Measurements from ENCODE around the gene FASTKD2.

FASTKD2 gene

DNA sequence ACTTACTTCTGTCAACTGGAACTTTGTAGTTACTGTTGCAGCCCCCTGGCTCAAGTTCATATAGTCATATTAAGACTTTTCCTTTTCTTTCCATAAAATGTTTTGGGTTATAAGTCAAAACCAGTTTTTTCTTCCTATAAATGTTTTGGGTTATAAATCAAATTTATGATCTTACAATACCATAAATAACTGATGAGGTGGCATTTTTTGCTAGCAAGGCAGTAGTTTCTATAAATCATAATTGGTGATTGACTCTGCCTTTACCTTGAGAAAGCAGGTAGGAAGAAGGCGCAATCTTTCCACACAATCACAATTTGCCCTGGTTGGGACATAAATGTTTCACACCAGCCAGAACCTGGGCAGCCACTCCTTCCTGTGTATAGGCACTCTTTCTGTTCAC lies 42.1 kb upstream of the FASTKD2 start:
- Histone ChIP-seq H3K36me3 (replicated peaks in 1 of 2; ENCODE audit: control insufficient read depth in 2 of 2, insufficient read depth in 2 of 2, low read length in 2 of 2) (no peaks in the 10 kb centered on the region), H2BK5ac (ENCODE audit: low read length) (no peak overlapping the region), H3K23ac (ENCODE audit: low read depth, low read length, poor library complexity) (no peak overlapping the region), H3K14ac (ENCODE audit: low read length) (no peak overlapping the region), H3K4me3 (ENCODE audit: low read length in 2 of 2) (no peak overlapping the region), H4K8ac (ENCODE audit: low read depth, low read length) (no peak overlapping the region), H2BK15ac (ENCODE audit: low read length) (no peak overlapping the region), H3K9me3 (replicated peaks in 1 of 2; ENCODE audit: control insufficient read depth in 2 of 2, insufficient read depth in 1 of 2, low read depth in 1 of 2, low read length in 2 of 2) (peaks cover 0 to 3% of the 10 kb centered on the region in 2 donors), H3K27me3 (ENCODE audit: control insufficient read depth in 3 of 3, insufficient read depth in 3 of 3, low read depth in 1 of 3, low read length in 3 of 3) (peaks cover 0 to 4% (median 0%) of the 10 kb centered on the region in 3 experiments), H3K4me1 (ENCODE audit: control insufficient read depth in 2 of 2, insufficient read depth in 1 of 2, low read depth in 1 of 2, low read length in 2 of 2) (no peaks in the 10 kb centered on the region), H3K4ac (ENCODE audit: low read length) (no peak overlapping the region), H3K18ac (ENCODE audit: low read length) (no peak overlapping the region), H3K27ac (replicated peaks; ENCODE audit: low read length) (no peak overlapping the region), H2BK120ac (ENCODE audit: low read depth, low read length) (no peak overlapping the region), H3K4me2 (ENCODE audit: insufficient read depth, low read length, poor library complexity, severe bottlenecking) (no peak overlapping the region), H3K9ac (ENCODE audit: low read depth, low read length, poor library complexity) (no peak overlapping the region), H2AFZ (ENCODE audit: low read length) (no peak overlapping the region), H2AK5ac (ENCODE audit: low read depth, low read length) (no peak overlapping the region), H3K79me1 (ENCODE audit: low read depth, low read length) (no peaks in the 10 kb centered on the region), H2BK12ac (ENCODE audit: low read length) (no peak overlapping the region), H4K91ac (ENCODE audit: low read depth, low read length, poor library complexity) (no peak overlapping the region)
- no CpG with 5 or more reads among the region's 1 CpG for WGBS, 2 donors (ENCODE audit: extremely low coverage in 2 of 2, insufficient read length in 2 of 2, insufficient replicate concordance in 1 of 2)
- no peak for DNase-seq (ENCODE audit: low spot score)

DNA sequence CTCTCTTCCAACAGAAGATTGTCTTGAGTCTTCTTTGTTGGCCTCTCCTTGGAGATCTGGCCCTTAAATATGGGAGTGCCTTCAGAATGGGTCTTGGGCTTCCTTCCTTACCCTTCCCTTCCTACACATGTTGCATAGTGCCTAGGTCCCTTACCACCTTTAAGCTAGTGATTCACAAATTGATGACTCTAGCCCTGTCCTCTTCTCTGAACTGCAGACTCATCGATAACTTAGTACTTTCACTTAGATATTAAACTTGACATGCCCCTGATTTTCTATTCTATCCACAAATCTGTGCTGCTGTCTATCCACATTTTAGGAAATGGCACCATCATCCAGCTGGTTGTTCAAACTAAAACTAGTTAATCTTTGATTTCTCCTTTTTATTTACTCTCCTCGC lies 38.1 kb upstream of the FASTKD2 start:
- Histone ChIP-seq H3K79me1 (ENCODE audit: low read depth, low read length) (no peaks in the 10 kb centered on the region), H4K8ac (ENCODE audit: low read depth, low read length) (no peak overlapping the region), H2BK120ac (ENCODE audit: low read depth, low read length) (no peak overlapping the region), H3K4me2 (ENCODE audit: insufficient read depth, low read length, poor library complexity, severe bottlenecking) (no peak overlapping the region), H3K14ac (ENCODE audit: low read length) (no peak overlapping the region), H2AK5ac (ENCODE audit: low read depth, low read length) (no peak overlapping the region), H3K18ac (ENCODE audit: low read length) (no peak overlapping the region), H3K9me3 (replicated peaks in 1 of 2; ENCODE audit: control insufficient read depth in 2 of 2, insufficient read depth in 1 of 2, low read depth in 1 of 2, low read length in 2 of 2) (peaks cover 0 to under 1% of the 10 kb centered on the region in 2 donors), H2BK15ac (ENCODE audit: low read length) (no peak overlapping the region), H3K4ac (ENCODE audit: low read length) (no peak overlapping the region), H3K27ac (replicated peaks; ENCODE audit: low read length) (no peak overlapping the region), H3K4me3 (ENCODE audit: low read length in 2 of 2) (no peak overlapping the region), H2BK12ac (ENCODE audit: low read length) (no peak overlapping the region), H2AFZ (ENCODE audit: low read length) (no peak overlapping the region), H3K27me3 (ENCODE audit: control insufficient read depth in 3 of 3, insufficient read depth in 3 of 3, low read depth in 1 of 3, low read length in 3 of 3) (no peaks in the 10 kb centered on the region), H4K91ac (ENCODE audit: low read depth, low read length, poor library complexity) (no peak overlapping the region), H2BK5ac (ENCODE audit: low read length) (no peak overlapping the region), H3K9ac (ENCODE audit: low read depth, low read length, poor library complexity) (no peak overlapping the region), H3K4me1 (ENCODE audit: control insufficient read depth in 2 of 2, insufficient read depth in 1 of 2, low read depth in 1 of 2, low read length in 2 of 2) (peaks cover 0 to 1% of the 10 kb centered on the region in 2 donors), H3K23ac (ENCODE audit: low read depth, low read length, poor library complexity) (no peak overlapping the region), H3K36me3 (replicated peaks in 1 of 2; ENCODE audit: control insufficient read depth in 2 of 2, insufficient read depth in 2 of 2, low read length in 2 of 2) (no peaks in the 10 kb centered on the region)
- 100% methylated on average over 1 of the region's 2 CpGs; no CpG with 5 or more reads in 1 of the 2 donors for WGBS, 2 donors (ENCODE audit: extremely low coverage in 2 of 2, insufficient read length in 2 of 2, insufficient replicate concordance in 1 of 2)
- DNase-seq (ENCODE audit: low spot score): no peak

DNA sequence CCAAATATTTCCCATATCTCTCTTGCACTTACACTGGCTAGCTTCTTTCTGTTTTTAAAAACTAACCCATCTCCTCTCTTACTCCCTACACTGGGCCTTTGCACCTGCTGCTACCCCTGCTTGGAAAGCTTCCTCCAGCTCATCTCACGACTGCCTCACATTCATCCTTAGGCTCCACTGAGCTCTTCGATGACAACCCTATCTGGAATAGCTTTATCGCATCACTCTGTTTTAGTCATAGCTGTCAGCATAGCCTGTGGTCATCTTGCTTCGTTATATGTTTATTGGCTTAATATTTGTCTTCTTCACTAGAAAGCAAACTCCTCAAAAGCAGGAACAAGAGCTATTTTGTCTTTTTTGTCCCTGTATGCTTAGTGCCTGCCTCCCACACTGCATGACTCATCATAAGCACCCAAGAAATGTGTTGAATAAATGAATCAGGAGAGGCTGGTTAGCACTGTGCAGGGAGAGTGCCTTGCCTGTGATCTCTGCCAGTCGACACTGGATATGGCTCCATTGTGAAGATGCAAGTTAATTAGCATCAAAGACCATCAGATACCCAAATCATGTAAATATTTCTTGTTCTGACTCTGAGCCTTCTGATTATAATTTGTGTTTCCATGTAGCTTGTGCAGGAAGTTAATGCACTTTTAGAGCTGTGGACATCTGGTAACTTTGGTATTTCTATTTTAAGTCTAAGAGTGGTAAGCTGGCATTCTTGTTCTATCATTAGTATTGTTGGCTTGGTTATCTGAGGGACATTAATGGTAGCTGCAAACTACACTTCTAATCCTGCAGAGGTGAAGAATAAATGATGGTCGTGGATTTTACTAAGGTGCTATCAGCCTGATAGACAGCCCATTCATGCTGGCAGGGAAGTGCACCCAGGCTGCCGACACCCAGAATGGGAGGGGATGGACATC lies 36.9 kb upstream of the FASTKD2 start:
- no peak overlapping the region for H3K14ac ChIP-seq (ENCODE audit: low read length)
- no peak overlapping the region for H3K23ac ChIP-seq (ENCODE audit: low read depth, low read length, poor library complexity)
- H3K4me1 ChIP-seq (ENCODE audit: control insufficient read depth in 2 of 2, insufficient read depth in 1 of 2, low read depth in 1 of 2, low read length in 2 of 2): peaks cover 0 to 1% of the 10 kb centered on the region in 2 donors
- no peak overlapping the region for H2BK120ac ChIP-seq (ENCODE audit: low read depth, low read length)
- no peak for DNase-seq (ENCODE audit: low spot score)
- no peak overlapping the region for H3K4ac ChIP-seq (ENCODE audit: low read length)
- H3K9me3 ChIP-seq (replicated peaks in 1 of 2; ENCODE audit: control insufficient read depth in 2 of 2, insufficient read depth in 1 of 2, low read depth in 1 of 2, low read length in 2 of 2): no peaks in the 10 kb centered on the region
- no peak overlapping the region for H3K4me2 ChIP-seq (ENCODE audit: insufficient read depth, low read length, poor library complexity, severe bottlenecking)
- no peaks in the 10 kb centered on the region for H3K27me3 ChIP-seq (ENCODE audit: control insufficient read depth in 3 of 3, insufficient read depth in 3 of 3, low read depth in 1 of 3, low read length in 3 of 3)
- H3K9ac ChIP-seq (ENCODE audit: low read depth, low read length, poor library complexity): no peak overlapping the region
- H3K27ac ChIP-seq (replicated peaks; ENCODE audit: low read length): no peak overlapping the region
- no peak overlapping the region for H2BK12ac ChIP-seq (ENCODE audit: low read length)
- no peaks in the 10 kb centered on the region for H3K36me3 ChIP-seq (replicated peaks in 1 of 2; ENCODE audit: control insufficient read depth in 2 of 2, insufficient read depth in 2 of 2, low read length in 2 of 2)
- H2BK5ac ChIP-seq (ENCODE audit: low read length): no peak overlapping the region
- H3K4me3 ChIP-seq (ENCODE audit: low read length in 2 of 2): no peak overlapping the region
- no peak overlapping the region for H4K8ac ChIP-seq (ENCODE audit: low read depth, low read length)
- no peak overlapping the region for H2AK5ac ChIP-seq (ENCODE audit: low read depth, low read length)
- no peak overlapping the region for H4K91ac ChIP-seq (ENCODE audit: low read depth, low read length, poor library complexity)
- H2BK15ac ChIP-seq (ENCODE audit: low read length): no peak overlapping the region
- no peaks in the 10 kb centered on the region for H3K79me1 ChIP-seq (ENCODE audit: low read depth, low read length)
- no peak overlapping the region for H2AFZ ChIP-seq (ENCODE audit: low read length)
- no peak overlapping the region for H3K18ac ChIP-seq (ENCODE audit: low read length)
- WGBS, 2 donors (ENCODE audit: extremely low coverage in 2 of 2, insufficient read length in 2 of 2, insufficient replicate concordance in 1 of 2): no CpG with 5 or more reads among the region's 7 CpGs

DNA sequence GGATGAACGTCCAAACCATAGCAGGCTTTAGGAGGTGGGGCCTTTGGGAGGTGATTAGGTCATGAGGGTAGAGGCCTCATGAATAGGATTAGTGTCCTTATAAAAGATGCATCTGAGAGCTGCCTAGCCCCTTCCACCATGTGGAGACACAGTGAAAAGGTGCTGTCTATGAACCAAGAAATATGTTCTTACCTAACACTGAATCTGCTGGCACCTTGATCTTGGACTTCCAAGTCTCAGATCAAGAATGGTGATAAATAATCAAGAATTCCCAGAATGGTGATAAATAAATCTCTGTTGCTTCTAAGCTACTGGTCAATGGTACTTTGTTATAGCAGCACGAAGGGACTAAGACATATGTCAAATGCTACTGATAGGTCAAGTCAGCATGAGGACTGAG lies 32.1 kb upstream of the FASTKD2 start:
- no peak for DNase-seq (ENCODE audit: low spot score)
- H3K27me3 ChIP-seq (ENCODE audit: control insufficient read depth in 3 of 3, insufficient read depth in 3 of 3, low read depth in 1 of 3, low read length in 3 of 3): no peaks in the 10 kb centered on the region
- no CpG with 5 or more reads among the region's 2 CpGs for WGBS, 2 donors (ENCODE audit: extremely low coverage in 2 of 2, insufficient read length in 2 of 2, insufficient replicate concordance in 1 of 2)

More for the DNA sequence above, 32.1 kb upstream of the FASTKD2 start:
- Histone ChIP-seq H4K91ac (ENCODE audit: low read depth, low read length, poor library complexity) (no peak overlapping the region), H2BK15ac (ENCODE audit: low read length) (no peak overlapping the region), H3K4me2 (ENCODE audit: insufficient read depth, low read length, poor library complexity, severe bottlenecking) (no peak overlapping the region), H3K9me3 (replicated peaks in 1 of 2; ENCODE audit: control insufficient read depth in 2 of 2, insufficient read depth in 1 of 2, low read depth in 1 of 2, low read length in 2 of 2) (no peaks in the 10 kb centered on the region), H3K4ac (ENCODE audit: low read length) (no peak overlapping the region), H3K4me1 (ENCODE audit: control insufficient read depth in 2 of 2, insufficient read depth in 1 of 2, low read depth in 1 of 2, low read length in 2 of 2) (peaks cover 0 to 1% of the 10 kb centered on the region in 2 donors), H3K14ac (ENCODE audit: low read length) (no peak overlapping the region), H4K8ac (ENCODE audit: low read depth, low read length) (no peak overlapping the region), H2BK12ac (ENCODE audit: low read length) (no peak overlapping the region), H3K4me3 (ENCODE audit: low read length in 2 of 2) (no peak overlapping the region), H3K79me1 (ENCODE audit: low read depth, low read length) (no peaks in the 10 kb centered on the region), H3K27ac (replicated peaks; ENCODE audit: low read length) (no peak overlapping the region), H2BK120ac (ENCODE audit: low read depth, low read length) (no peak overlapping the region), H3K18ac (ENCODE audit: low read length) (no peak overlapping the region), H2BK5ac (ENCODE audit: low read length) (no peak overlapping the region), H3K23ac (ENCODE audit: low read depth, low read length, poor library complexity) (no peak overlapping the region), H3K9ac (ENCODE audit: low read depth, low read length, poor library complexity) (no peak overlapping the region), H3K36me3 (replicated peaks in 1 of 2; ENCODE audit: control insufficient read depth in 2 of 2, insufficient read depth in 2 of 2, low read length in 2 of 2) (no peaks in the 10 kb centered on the region), H2AFZ (ENCODE audit: low read length) (no peak overlapping the region), H2AK5ac (ENCODE audit: low read depth, low read length) (no peak overlapping the region)

Data from neuronal stem cell (in vitro differentiated cells).